Hypothalamus (tissue), 51 donors: Measurements from ENCODE around the gene LTBP1.
"Not testable (repeated sequence)": the region's sequence is repeated elsewhere in the genome, so short reads cannot be mapped to it uniquely, and the experiment has no call there.

ENCODE experiments used
- DNase-seq, 51 donors: peaks; one replicate each; lab custom pipeline; 2025; lab: John Stamatoyannopoulos, UW

LTBP1 gene

DNA sequence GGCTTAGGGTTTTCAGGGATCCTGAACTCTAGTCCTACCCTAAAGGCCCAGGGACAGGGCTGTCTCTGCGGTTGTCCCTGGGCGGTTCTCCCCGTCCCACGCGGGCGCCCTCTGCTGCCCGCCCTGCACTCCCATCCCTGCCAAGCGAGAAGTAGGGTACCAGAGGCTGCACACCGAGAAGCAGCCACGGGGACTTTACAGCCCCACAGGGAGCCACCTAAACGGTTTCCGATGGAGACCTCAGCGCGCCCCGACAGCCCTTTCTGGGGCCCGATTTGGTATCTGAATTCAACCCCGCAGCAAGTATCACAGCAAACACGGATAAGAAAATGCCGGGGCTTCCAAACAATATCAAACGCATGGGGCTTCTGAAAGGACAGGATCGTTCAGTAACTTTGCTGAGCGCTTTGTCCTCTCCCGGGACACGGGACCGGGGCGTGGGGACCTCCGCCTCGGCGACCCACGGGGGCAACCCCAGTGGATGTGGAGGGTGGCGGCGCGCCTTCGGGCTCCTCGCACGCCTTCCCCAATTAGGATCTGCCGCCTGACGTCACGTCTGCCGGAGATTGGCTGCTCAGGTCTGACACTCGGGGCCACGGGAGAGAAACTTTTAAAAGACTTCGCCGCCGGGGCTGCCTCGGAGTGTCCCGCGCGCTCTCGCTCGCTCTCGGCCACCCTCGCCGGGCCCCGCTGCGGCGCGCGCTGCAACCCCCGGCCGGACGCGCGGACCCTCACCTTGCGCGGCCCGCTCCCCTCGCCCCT is at the start of gene LTBP1:
Gene LTBP1, plus strand, starts transcription at position 640 of the 762 bp plus-strand sequence. CDS start 372 bp downstream, outside the sequence.
- peak in 35 of 51 donors; percentile 4 to 78 (median 36) for DNase-seq

DNA sequence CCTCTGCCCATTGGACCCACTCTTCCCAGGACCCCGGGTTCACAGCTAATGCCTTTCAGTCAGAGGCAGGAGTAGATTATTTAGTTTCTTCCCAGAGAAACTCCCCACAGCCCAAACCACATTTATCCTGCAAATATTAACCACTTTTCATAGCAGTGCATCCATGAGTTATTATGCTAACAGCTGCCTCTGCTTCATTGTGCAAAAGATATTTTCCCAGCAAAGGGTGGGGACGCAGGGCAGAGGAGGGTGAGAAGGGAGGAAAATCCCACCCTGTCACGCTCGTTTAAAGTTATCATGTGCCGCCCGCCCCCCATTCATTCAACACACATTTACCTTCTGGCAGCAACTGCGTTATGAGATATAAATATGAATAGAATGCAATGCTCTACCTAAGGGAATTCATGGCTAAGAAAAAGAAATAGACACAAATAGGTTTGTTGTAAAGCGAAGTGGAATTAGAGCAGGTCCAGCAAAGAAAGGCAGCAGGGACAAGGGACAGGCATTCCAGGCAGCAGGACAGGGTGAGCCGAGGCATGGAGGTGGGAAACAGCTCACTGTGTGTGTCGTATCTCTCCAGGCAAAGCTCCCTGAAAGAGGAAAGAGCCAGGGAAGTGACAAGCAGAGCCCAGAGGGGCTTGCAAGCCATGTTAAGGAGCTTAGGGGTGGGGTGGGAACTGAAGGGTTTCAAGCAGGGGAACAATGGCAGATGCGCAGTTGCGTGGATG is 46.3 kb upstream of the LTBP1 start:
- no peak for DNase-seq

DNA sequence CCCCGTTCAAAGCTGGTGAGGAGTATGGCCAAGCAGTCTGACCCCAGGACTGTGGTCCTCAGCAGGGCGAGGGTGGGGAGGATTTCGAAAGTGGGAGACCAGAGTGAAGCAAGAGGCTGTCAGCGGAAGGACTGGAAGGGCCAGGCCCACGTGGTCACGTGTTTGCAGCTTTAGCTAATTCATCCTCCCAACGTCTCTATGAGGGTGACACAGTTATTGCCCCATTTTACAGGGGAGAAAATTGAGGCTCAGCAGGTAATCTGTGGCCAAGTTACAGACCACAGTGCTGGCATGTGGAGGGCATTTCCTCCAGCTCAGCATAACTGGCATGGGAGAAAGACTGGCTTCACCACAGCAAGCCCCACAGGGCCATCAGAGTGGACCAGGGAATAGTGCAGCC is 45.4 kb upstream of the LTBP1 start:
- no peak for DNase-seq

- DNase-seq: no peak
Observed at GRCh38 chr2:32902174-32902573, 44.6 kb upstream of the LTBP1 start.

DNA sequence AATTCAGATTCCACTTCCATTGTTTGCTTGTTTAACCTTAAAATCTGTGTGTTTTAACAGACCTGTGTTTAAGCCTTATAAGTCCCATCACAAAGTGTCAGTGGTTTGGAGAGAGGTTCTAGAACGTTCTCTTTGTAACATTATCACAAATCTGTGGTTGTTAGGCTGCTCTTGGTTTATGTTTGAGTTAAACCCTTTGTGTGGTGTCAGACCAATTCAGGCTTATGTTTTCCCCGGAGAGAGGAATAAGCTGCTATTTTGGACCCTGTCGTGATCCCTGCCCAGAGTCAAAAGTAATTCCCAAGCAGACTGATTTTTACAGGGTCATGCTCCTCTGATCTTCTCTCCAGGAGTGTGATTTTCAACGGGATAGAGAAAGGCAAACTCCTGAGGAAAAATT is 43.8 kb upstream of the LTBP1 start:
- DNase-seq: no peak

DNA sequence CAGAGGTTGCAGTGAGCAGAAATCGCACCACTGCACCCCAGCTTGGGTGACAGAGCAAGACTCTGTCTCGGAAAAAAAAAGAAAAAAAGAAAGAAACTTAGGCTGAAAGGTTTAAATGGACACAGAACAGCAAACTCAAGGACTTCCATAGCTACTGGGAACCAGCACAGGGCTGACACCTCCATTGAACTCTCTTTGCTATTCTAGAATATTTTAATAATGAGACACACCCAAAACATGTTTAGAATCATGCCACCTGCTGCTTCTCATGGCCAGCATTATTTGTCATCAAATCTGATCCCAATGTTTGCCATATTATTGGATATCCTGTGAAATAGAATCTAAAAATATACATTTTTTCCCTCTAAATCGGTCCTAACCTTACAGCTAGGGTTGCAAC is 42.7 kb upstream of the LTBP1 start:
- DNase-seq: no peak

DNA sequence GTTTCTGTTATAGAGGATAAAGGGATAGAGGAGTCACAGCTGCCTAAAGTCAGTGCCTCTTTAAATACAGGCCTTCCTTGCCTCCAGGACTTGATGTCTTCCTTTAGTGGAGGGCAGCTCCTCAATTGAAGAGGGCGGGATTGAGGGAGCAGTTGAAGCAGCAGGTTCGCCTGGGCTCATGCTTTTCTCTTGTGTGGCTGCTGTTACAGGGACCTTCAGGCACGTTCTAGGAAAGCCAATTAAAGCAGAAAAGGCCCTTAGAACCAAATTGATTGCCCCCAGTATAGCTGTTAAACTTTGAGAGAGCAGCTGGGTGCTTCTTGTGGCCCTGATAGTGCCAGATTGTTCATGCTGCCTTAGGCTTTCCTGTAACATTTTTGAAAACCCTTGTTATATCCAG is 42.0 kb upstream of the LTBP1 start:
- no peak for DNase-seq

DNA sequence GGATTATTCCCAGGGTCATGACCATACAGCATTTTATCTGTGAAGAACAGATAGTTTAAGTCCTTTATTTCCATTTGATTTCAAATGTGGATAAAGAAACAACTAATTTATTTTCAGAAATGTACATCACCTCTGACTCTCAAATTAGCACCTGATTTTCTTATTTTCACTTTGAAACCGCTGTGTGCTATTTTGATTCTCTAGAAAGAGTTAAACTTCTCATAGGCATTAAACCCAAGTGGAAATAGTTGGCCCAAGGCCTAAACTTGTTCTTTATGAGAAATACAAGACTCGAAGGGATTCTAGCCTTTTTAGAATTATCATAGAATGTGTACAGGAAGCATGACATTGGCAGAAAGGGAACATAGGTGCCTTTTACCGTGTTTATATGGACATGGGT is 41.5 kb upstream of the LTBP1 start:
- no peak for DNase-seq

GRCh38 chr2:32910883-32911598 is 35.7 kb upstream of the LTBP1 start:
- no peak for DNase-seq

- DNase-seq: no peak
Observed at GRCh38 chr2:32915694-32916093, 31.1 kb upstream of the LTBP1 start.

GRCh38 chr2:32918774-32919173 is 28.0 kb upstream of the LTBP1 start:
- no peak for DNase-seq

DNA sequence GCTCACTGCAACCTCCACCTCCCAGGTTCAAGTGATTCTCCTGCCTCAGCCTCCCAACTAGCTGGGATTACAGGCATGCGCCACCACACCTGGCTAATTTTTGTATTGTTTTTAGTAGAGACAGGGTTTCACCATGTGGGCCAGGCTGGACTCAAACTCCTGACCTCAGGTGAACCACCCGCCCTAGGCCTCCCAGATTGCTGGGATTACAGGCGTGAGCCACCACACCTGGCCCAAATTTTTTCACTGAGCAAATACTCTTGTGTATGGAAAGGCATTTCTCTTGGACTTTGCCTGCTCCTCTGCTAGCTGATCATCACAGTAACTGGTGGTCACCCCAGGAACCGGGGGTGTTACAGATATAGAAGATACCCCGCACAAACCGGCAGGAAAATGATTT is 26.9 kb upstream of the LTBP1 start:
- not testable (repeated sequence) for DNase-seq

DNA sequence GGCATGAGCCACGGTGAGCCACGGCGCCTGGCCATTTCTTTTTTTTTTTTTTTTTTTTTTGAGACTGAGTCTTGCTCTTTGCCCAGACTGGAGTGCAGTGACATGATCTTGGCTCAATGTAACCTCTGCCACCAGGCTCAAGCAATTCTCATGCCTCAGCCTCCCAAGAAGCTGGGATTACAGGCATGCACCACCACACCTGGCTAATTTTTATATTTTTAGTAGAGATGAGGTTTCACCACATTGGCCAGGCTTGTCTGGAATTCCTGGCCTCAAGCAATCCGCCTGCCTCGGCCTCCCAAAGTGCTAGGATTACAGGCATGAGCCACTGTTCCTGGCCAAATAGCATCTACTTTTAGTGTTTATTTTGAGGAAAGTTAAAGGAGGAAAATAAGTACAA is 25.3 kb upstream of the LTBP1 start:
- not testable (repeated sequence) for DNase-seq

DNA sequence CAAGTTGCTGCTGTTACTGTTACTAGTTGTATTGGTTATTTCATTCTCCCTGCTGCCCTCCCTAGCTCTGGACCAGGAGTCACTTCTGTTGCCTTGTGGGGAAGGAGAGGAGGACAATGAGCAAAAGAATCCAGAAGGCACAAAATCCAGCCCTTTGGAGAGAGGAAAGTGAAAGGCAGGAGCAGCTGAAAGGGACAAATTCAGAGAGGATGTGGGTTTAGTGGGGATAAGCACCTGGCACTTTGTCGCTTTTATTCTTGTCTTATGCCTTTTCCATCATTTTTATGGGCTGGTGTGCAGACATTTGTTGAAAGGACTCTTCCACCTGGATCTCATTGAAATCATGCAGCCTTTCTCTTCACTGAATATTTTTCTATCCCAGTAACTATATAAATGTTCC is 24.3 kb upstream of the LTBP1 start:
- no peak for DNase-seq

DNA sequence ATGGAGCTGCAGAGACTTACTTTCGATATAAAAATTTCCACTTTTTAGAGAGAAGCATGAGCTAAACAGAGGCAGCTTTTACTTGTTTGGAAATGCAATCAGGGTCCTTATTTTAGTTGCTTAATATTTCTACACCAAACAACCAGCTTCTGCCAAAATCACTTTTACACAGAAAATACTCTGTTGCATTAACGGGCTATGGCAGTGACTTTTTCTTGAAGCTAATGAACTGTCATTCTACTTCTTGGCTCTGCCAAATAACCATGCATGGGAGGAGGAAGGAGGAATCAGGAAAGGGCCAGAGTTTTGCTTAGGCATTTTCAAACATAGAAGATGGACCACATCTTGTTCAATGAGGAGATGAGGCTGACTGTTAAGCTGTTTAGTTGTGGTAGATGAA is 23.6 kb upstream of the LTBP1 start:
- DNase-seq: no peak

DNA sequence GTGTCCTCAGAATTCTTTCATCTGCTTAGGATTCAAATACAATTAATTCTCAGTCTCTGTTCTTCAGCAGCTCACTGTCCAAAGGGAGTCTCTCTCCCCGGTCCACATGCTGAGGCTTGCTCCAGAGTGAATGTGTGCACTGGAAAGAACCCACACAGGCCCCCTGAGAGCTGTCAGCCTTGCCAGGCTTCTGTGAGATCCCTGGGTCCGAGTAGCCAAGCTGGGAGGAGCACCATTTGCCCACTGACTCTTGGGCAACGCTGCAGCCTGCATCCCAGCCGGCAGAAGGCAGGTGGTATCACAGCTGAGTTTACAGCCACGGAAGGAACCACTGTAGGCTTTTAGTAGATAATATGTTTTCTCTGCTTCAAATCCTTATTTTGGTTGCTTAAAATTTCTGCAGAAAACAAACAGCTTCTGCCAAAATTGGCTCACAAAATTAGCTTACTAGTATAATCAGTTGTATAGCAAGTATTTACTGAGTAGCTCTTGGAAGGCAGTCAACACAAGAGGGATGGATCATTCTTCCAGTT is 21.4 kb upstream of the LTBP1 start:
- no peak for DNase-seq

- DNase-seq: no peak
Observed at GRCh38 chr2:32925976-32926707, 20.6 kb upstream of the LTBP1 start.

- DNase-seq: peak in 15 of 51 donors; percentile 7 to 61 (median 44)
Observed at GRCh38 chr2:32926708-32927084, 20.1 kb upstream of the LTBP1 start.

GRCh38 chr2:32930436-32930835 is 16.3 kb upstream of the LTBP1 start:
- no peak for DNase-seq

GRCh38 chr2:32931519-32931918 is 15.2 kb upstream of the LTBP1 start:
- no peak for DNase-seq
